ENCODE results near the gene ARSI.
A peak's percentile ranks its signal among the peaks of the same experiment; 100 is the strongest.

ARSI gene

DNA sequence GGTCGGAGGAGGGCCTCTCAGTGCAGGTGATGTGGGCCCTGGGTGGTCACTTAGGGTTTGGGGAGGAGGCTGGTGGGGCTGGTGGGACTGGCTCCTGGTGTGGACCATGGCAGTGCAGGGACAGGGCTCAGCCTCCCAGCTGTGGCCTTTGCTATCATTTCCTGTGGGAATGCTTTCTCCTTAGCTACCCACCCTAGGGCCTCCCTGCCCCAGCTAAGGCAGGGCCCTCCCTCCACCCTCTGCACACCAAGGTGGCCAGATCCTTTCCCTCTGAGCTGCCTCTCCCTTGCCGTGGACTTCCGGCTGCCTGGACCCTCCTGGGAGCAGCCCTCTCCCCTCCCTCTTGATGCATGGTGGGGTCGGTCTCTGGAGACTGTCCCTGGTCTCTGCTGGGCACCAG is 22.7 kb upstream of the ARSI start:
- DNase-seq = no peak

DNA sequence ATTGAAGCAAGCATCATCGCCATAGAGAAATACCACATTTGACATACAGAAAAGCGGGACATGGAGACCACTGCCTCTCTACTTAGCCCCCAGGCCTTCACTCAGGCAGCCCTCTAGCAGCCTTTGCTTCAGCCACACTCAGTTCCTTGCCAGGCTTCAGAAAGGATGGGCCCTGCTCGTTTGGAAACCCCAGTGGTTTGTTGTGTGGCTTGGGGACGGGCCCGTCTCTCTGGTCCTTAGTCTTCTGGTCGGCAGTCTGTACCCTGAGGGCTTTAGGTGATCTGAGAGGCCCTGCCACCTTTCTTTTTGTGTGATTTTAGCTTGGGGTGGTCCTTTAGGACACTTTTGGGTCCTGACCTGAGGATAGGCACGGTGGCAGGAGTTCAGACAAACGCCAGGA is 21.1 kb upstream of the ARSI start:
- DNase-seq = no peak

DNA sequence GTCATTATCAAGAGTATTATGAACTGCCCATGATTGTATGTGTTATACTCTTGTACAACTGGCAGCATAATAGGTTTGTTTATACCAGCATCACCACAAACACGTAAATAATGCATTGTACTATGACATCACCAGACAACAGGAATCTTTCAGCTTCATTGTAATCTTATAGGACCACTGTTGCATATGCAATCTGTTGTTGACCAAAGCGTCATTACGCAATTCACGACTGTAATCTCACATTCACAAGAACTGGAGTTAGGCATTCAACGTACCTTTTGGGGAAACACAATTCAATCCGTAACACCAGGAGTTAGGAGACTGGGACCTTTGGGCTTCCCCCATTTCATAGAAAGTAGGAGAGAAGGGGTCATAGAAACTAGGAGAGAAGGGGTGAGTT is 20.4 kb upstream of the ARSI start:
- DNase-seq = peak; percentile 29

DNA sequence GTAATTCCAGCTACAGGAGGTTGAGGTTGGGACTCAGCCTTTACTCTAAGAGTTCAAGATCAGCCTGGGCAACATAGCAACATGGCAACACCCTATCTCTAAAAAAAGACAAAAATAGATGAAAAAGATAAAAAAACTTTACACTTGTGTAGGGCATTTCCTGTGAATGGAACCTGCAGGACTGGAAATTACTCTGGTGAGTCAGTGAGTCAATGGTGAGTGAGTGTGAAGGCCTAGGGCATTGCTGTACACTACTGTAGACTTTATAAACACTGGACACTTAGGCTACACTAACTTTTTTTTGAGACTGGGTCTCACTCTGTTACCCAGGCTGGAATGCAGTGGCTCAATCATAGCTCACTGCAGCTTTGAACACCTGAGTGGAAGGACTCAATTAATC is 19.5 kb upstream of the ARSI start:
- DNase-seq = no peak

DNA sequence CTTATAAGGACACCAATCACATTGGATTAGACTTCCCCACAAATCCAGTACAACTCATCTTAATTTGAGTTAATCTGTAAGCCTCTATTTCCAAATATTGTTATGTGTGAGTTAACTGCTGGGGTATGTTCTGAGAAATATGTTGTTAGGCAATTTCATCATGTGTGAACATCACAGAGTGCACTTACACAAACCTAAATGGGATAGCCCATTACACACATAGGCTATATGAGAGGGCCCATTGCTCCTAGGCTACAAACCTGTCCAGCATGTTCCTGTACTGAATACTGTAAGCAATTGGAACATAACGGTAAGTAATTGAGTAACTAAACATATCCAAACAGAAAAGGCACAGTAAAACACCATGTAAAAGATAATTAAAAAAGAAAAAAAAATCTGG is 19.1 kb upstream of the ARSI start:
- DNase-seq = no peak

DNA sequence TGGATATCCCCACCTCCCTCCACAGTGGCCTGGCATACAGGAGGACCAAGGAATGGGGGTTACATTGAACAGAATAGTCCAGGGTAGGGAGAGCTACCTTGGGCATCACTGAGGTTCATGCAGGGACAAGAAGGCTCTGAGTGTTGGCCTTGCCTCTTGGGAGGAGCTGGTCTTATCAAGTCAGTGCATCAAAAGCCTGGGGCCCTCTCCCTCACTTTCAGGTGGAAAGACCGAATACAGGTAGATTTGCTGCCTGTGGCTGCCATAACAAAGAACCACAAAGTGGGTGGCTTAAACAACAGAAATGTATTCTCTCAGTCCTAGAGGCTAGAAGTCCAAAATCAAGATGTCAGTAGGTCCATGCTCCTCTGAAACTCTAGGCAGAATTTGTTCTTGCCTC is 18.5 kb upstream of the ARSI start:
- DNase-seq = no peak

DNA sequence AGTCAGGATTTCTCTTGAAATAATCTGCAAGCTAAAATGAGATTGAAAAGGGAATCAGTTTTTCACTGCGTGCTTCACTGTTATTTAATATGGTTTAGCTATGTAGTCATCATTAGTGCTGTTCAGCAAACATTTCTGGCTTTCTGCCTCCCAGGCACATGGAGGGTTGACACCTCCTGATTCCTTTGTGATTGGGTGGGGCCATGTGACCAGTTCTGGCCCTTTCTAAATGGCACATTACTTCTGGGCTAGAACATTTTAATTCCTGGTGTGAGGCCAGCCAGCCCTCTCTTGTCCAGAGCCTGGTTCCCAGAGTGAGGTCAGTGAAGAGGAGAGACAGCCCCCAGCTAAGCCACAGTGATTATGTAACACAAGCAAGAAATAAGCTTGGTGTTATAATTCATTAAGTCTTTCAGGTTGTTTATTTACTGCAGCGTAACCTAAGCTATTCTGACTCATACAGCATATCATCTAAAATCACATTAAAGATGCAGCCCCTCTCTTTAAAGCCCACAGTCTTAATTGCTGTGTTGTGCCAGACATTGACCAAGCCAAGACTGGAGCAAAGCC is 17.4 kb upstream of the ARSI start:
- peak; percentile 22 for DNase-seq

DNA sequence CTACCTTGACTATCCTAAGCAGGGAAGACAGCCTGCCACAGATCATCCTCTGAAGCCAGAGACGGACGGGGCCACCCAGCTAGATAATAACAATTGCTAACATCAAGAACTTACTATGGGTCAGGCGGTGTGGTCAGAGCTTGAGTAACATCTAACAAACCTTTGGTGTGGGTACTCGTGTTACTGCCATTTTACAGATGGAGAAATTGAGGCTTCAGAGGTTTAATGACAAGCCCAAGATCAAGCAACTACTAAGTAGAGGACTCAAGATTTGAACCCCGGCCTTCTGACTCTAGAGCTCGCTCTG is 16.7 kb upstream of the ARSI start:
- DNase-seq = no peak

DNA sequence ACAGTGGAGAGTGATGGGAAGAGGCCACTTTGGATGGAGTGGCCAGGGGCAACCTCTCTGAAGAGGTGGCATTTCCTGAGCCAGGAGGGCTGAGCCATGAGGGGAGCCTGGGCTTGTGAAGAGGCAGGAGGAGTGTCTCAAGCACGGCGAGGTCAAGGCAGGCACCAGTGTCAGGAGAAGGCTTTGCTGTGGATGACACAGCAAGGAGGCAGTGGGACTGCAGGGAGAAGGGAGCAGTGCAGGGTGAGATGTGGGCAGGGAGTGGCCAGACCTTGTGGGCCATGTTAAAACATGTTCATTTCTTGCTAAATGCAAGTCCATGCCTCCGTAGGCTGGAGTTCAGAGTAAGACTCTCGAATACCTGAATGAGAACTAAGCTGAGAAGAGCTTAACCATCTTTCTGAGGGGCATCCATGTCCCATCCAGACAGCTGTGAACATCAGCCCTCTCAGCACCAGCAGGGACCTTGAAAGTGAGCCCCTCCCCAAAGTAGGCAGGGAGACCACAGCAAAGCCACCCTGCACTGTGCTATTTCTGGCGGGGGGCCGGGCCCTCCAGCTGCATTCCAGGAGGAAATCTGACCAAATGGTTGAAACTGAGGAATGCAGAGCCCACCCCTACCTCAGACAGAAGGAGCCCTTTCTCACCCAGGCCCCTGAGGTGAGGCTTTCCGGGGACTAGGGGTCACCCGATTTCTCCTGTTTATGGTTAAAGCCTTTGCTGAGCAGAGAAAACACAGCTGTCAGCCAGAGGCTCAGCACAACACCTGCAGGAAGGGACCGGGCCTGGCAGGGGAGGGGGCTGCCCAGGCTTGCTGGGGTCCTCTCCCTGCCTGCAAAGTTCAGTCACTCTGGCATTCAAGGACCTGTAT is 16.1 kb upstream of the ARSI start:
- no peak for DNase-seq

DNA sequence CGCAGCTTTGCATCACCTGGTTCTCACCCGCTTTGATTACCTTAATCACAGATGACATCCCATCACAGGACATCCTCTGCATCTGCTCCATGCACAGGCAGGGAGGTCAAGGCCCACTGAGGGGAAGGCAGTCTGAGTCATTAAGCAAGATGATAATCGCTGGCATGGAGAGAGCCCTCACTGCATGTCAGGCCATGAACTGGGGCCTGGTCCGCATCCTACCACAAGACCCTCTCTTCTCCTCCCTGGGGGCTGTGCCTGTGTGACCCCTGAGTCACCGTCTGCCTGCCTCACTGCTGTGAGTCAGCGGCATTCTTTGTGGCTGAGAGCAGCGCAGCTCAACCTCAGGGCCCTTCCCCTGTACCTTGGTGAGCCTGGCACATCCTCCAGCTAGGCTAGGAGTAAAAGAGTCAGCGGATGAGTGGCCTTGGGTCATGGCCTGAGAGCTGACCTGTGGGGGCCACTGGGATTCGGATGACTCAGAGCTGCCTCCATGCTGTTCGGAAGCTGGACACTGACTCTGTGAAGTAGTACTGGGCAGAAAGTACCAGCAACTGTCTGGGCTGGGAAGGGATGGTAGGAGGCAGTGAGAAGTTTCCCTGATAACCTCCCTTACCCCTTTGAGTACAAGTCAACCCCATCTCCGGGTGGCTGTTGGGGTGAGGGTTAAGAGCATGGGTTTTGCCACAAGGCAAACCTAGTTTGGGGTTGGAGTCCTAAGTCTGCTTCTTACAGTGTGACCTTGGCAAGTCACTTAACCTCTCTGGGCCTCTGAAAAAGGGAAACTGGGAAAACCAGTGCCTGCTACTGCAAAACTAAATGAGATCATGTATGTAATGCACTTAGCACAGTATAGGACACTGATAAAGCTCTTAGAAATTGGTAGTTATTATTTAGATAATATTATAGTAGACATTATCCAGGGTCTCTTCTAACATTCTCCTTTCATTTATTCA is 14.6 kb upstream of the ARSI start:
- peak; percentile 29 for DNase-seq

DNA sequence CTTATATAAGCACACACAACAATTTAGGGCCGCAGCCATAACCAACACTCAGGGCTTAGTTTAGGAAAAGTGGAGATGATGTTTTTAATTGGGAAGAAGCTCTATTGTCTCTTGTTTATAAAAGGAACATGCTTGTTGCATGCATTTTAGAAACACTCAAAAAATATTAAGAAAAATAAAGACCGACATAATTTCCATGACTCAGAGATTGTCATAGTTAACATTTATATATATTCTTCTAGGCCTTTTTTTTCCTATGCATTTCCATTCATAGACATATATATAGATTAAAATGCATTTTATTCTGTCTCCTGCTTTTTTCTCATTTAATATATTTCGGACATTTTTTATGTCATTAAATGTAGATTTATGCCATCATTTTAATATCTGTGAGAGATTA is 13.6 kb upstream of the ARSI start:
- no peak for DNase-seq

DNA sequence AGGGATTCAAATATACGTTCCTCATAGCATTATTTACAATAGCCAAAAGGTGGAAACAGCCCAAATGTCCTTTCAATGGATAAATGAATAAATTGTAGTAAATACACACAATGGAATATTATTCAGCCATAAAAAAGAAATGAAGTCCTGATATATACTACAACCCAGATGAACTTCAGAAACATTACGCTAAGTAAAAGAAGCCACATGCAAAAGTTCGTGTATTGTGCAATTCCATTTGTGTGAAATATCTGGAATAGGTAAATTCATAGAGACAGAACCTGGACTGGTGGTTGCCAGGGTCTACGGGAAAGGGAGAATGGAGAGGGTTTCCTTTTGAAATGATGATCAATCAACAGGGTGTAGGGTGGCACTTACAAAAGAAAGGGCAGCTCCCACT is 12.5 kb upstream of the ARSI start:
- DNase-seq = no peak

DNA sequence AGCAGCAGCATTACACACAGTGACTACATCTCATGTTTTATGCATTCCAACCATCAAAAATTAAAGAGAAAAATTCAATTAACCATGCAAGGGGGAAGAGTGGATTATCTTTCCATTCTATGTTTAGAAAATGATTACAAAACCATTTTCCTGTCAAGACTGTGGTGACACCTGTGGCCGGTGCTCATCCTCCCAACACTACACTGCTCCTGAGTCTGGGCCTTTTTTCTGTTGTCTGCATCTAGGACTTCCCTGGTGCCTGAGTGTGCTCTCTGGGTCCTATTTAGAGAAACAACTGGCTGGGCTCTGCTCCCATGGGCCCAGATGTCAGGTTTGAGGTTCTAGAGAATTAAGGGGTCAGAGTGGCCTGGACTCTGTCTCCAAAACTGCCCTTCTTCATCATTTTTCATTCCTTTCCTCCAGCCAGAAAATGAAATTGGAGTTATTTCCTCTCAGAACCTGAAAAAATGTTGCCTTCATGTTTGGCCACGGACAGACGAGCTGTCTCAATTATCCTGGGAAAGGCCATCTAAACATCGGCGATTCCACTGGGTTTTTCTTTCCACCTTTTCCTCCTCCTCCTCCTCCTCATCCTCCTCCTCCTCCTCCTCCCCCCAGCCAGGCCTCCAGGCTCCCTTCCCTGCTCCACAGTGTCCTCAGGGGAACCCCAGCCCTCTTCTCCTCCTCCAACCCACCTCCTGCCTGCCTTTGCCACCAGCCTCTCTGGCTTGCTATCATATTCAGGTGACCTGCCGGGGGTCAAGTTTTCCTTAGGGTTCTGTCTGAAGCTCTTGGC is 11.4 kb upstream of the ARSI start:
- DNase-seq = no peak

DNA sequence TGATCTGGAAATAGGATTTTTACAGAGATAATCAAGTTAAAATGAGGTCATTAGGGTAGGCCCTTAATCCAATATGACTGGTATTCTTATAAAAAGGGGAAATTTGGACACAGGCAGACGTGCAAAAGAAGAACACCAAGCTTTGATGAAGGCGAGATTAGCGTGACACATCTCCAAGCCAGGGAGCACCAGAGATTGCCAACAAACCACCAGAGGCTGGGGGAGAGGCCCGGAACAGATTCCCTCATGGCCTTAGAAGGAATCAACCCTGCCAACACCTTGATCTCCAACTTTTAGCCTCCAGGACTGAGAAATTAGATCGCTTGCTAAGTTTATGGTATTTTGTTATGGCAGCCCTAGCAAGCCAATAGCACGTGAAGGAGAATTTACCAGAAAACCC is 10.8 kb upstream of the ARSI start:
- DNase-seq = peak; percentile 45

DNA sequence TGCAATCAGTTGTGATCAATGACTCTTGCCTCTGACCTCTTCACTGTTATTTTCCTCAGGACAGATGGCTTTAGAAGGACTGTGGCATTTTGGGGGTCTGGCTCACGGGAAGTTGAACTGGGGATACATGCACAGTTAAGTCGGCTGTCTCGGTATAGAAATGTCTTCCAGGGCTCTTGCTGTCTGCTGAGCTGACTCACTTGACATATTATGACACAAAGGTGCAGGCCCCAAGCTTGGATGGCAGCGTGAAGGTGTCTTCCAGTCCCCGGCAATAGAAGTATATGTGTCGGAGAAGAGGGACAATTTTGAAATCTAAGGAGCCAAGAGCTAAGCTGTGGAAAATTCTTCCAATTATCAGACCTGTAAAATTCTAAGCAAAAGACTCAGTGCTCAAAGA is 9.8 kb upstream of the ARSI start:
- no peak for DNase-seq

DNA sequence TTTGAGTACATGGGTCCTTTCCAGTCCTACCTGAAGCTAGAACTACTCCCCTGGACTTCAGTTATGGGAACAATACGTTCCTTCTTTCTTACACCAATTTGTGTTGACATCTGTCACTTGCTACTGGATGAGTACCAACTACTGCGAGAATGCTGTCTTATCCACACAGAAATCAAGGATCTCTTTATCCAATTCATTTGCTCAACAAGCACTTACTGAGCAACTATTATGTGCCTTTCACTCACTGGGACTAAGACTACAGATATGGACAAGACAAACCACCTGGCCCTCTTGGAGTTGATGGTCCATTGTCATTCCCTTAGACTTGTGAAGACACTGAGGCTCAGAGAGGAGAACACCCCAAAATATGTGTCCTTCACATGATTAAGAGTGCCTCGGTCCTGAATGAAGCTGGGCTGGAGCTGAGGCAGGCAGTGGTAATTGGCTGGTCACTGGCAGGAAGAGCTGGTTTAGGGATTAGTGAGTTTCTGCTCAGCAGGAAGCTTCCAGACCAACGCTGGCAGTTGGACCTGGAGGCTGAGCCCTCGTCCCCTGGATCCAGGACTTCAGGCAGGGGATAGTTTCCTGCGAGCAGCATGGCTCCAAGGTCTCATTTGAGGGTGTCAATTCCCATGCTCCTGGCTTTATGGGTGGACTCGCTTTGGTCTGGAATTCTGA is 8.4 kb upstream of the ARSI start:
- DNase-seq = no peak

DNA sequence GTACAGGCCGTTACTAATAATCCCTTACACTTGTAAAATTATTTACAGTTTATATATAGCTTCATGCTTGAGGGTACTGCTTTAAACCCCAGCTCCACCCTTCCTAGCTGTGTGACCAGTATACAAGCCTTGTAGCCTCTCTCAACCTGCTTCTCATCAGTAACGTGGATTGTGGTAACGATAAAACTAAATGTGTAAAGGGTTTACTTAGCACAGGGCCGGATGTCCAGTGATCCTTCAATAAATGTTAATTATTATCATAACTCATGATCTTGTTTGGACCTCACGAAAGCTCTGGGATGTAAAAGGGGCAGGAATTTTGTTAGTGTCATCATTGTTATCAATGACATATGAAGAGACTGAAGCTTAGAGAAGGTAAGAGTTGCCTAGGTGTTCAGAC is 7.5 kb upstream of the ARSI start:
- DNase-seq = no peak

DNA sequence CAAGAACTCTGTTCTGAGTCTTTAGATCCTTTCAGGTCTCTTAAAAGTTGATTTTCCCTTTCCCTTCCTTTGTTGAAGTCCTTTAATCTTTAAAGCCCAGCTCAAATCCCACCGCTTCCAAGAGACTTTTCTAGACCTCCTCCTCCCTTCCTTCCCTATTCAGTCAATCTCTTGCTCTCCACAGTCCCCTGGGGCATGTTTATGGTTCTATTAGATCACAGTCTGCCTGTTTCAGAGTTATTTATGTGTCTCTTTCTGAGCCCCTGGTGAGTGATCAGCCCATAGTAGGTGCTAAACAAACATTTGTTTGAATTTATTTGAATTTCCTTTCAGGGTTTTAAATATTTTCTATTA is 7.2 kb upstream of the ARSI start:
- no peak for DNase-seq

DNA sequence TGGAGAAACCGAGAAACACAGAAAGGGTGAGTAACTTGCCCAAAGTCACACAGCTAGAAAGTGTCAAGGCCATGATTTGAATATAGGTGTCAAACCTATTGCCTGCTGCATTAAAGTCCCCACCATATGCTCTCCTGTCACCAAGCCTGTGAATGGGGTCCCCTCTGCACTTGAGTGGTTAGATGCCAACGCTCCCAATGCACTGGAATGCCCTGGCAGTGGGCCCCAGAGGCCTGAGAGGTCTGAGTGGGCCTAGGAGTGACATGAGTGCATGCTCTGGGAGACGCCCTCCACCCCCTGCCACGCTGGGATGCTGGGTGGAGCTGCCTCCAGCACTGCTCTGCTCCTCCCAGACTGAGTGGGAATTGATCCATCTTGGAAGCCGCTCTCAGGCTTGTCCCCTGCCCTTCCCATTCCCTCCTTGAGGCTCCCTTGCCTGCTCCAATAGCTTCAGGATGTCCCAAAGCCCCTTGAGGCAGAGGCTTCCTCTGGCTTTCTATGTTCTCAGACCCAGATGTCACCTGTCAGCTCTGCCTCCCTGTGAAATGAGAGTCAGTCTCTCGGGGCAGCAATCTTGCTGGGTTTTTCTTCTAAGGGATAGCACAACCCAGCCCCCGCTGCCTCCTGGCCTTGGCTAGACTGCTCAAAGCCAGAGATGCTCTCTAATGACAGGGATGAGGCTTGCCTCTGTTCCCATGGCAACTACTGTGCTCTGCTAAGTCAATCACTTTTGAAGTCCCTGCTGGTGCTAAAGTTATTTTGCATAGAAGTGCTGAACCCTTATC is 6.6 kb upstream of the ARSI start:
- DNase-seq = no peak

DNA sequence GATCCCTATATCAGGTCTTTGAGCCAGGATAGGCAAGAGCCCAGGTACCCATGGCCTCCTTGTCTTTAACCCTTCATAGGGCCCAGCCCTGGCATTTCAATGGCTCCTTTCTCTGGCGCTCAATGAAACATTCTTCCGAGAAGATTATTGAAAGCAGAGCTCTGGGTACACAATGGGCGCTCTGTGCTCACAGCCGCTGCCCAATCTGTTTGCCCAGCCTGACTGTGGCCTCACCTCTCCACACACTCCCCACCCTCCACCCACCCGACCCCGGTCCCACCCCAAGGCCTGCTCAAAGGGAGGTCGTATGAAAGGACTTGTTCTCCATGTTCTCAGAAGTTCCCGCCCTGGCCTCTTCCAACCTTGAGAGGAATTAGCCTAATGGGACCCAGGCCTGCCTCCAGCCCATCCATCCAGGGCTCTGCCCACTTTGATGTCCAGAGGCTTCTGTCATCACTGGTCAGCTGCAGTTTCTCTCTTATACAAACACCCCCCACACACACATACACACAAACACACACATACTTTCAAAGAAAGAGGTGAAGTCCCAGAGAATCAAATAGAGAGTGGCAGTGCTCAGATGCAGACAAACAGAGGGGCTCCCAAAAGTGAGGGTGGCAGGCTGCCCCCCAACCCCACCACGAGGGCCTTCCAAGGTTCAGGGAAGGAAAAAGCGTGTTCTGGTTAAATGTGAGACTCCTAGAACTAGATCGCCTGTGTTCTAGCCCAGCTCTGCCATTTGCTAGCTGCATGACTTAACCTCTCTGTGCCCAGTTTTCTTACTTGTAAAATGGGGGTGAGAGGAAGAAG is 5.1 kb upstream of the ARSI start:
- DNase-seq = no peak

DNA sequence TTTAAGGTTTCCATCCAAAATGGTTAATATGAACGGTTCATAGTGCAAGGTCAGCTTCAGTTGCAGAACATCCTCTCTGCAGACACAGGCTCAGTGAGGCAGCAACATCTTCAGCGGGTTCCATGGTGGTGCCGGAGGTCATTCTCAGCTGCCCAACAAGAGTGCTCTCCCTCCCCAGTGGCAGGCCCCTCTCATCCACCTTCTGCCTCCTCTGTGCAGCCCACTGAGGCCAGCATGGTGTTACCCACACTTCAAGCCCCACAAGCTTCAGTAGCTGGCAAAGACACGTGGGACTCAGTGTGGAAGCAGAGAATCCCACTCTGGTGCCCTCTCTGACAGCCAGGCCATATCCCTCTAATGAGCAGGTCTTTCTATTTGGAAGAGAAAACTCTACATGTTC is 4.1 kb upstream of the ARSI start:
- no peak for DNase-seq

Data from MV-4-11 (cell line).